GM23248 (cell line): ENCODE data around the gene PANK1.

Experiments
- EZH2 ChIP-seq: fragments of 200-600 bp; sonication (generic); IDR thresholded peaks from 2 replicates; pipeline ENCODE4 v1.6.1; 2018; ENCODE audit warnings: antibody characterized with exemption, mild to moderate bottlenecking; ENCODE audit not compliant: insufficient read depth, poor library complexity, severe bottlenecking
- EZH2phosphoT487 ChIP-seq: fragments of 200-600 bp; sonication (generic); IDR thresholded peaks from 2 replicates; pipeline ENCODE4 v1.6.1; 2018; ENCODE audit warnings: antibody characterized with exemption, moderate library complexity, mild to moderate bottlenecking, low read depth; ENCODE audit not compliant: insufficient read depth

DNA sequence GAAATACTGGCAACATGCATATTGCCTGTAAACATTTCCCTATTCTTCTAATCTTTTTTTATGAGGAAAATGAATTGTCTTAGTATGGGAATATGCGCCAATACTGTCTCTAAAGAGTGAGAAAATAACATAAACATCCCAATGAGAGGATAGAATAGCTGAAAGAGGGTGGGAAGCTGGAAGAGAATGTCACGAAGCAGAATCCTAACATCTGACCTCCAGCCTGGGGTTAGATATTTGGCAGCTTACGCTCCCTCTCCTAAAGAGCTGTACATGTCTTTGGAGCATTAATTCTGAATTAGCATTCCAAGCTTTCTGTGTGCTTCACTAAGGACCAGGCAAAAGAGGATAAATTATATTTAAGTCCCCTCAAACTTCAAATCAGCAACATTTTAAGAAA lies 78.0 kb downstream of the PANK1 start:
- no peak for TF ChIP-seq EZH2phosphoT487
- TF ChIP-seq EZH2 = no peak
